ENCODE data around the gene UMPS.

UMPS gene

DNA sequence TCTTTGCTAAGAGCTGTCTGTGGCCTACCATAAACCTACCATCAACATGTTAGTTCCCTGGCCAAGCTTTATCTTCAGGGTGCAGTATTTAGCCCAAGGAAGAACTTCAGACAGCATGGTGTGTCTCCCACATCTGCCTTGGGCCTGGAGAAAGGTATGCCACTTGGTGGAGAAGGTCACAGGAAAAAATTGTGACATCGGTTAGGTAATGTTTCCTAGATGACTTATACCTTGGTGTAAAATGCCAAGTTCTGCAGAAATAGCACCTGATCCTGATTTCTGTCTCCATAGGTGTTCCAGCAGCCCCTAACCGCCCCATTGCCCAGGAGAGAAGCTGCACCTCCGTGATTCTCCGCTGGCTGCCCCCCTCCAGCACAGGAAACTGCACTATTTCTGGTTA, 33.0 kb upstream of the UMPS start:
- no peak for DNase-seq (ENCODE audit: low read depth)
- in situ Hi-C loops (cut with HindIII; ENCODE audit: low sequenced_read_pairs) = loop anchor here (10.0 kb wide), 1 partner anchor 133 kb away; no protein-coding TSS in a partner anchor
- TF ChIP-seq, protein P1, sequence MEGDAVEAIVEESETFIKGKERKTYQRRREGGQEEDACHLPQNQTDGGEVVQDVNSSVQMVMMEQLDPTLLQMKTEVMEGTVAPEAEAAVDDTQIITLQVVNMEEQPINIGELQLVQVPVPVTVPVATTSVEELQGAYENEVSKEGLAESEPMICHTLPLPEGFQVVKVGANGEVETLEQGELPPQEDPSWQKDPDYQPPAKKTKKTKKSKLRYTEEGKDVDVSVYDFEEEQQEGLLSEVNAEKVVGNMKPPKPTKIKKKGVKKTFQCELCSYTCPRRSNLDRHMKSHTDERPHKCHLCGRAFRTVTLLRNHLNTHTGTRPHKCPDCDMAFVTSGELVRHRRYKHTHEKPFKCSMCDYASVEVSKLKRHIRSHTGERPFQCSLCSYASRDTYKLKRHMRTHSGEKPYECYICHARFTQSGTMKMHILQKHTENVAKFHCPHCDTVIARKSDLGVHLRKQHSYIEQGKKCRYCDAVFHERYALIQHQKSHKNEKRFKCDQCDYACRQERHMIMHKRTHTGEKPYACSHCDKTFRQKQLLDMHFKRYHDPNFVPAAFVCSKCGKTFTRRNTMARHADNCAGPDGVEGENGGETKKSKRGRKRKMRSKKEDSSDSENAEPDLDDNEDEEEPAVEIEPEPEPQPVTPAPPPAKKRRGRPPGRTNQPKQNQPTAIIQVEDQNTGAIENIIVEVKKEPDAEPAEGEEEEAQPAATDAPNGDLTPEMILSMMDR (IDR thresholded peaks at IDR 0.05; ENCODE audit: low read depth, low read length, missing control alignments) = no peak
- H3K4me3 ChIP-seq (ENCODE audit: low read depth, low read length) = no peak overlapping the region

DNA sequence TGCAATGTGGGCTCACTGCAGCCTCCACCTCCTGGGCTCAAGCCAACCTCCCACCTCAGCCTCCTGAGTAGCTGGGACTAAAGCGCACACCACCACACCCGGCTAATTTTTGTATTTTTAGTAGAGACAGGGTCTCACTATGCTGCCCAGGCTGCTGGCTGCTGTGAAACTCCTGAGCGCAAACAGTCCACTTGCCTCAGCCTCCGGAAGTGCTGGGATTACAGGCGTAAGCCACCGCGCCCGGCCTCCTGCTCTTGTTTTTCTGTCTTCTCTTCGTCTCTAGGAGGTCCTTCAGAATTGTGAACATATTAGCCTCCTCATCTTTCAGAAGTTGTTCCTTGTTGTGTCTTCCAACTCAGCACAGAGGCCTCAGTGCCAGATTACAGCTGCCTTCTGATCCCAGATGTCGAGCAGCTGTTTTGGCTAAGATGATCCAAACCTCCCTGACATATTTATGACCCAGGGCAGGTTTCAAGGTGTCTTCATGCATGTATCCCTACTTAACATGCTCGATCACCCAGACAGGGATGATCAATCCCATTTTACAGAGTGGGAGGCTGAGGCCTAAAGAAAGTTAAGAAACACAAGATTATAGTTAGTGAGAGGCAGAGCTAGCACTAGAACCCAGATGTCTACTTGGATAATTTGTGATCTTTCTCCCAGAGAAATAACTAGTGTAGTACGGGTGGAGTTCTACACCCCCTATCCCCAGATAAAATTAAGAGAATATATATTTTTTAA, 32.1 kb upstream of the UMPS start:
- no peak for DNase-seq (ENCODE audit: low read depth)
- in situ Hi-C loops (cut with HindIII; ENCODE audit: low sequenced_read_pairs) = loop anchor here (10.0 kb wide), 1 partner anchor 133 kb away; no protein-coding TSS in a partner anchor
- H3K4me3 ChIP-seq (ENCODE audit: low read depth, low read length) = no peak overlapping the region
- TF ChIP-seq, protein P1 (IDR thresholded peaks at IDR 0.05; ENCODE audit: low read depth, low read length, missing control alignments) = no peak

DNA sequence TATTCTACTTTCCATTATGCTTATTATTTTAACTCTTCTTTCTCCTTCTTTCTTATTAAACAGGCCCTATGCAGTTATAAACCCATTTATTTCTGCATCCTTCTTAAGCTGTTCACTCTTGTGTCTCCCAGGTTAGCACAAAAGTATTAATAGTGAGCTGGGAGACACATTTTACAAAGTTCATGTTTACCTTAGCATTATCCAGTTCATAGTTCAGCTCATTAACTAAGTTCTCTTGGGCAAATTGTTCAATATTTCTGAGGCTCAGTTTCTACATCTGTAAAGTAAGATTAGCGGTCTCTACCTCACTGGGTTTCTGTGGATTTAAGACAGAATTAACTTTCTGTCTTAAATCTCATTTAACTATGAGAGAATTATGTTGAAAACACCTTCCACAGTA, 31.2 kb upstream of the UMPS start:
- no peak overlapping the region for H3K4me3 ChIP-seq (ENCODE audit: low read depth, low read length)
- DNase-seq (ENCODE audit: low read depth) = no peak
- TF ChIP-seq, protein P1 (IDR thresholded peaks at IDR 0.05; ENCODE audit: low read depth, low read length, missing control alignments) = no peak
- in situ Hi-C loops (cut with HindIII; ENCODE audit: low sequenced_read_pairs) = loop anchor here (10.0 kb wide), 1 partner anchor 134 kb away; no protein-coding TSS in a partner anchor

DNA sequence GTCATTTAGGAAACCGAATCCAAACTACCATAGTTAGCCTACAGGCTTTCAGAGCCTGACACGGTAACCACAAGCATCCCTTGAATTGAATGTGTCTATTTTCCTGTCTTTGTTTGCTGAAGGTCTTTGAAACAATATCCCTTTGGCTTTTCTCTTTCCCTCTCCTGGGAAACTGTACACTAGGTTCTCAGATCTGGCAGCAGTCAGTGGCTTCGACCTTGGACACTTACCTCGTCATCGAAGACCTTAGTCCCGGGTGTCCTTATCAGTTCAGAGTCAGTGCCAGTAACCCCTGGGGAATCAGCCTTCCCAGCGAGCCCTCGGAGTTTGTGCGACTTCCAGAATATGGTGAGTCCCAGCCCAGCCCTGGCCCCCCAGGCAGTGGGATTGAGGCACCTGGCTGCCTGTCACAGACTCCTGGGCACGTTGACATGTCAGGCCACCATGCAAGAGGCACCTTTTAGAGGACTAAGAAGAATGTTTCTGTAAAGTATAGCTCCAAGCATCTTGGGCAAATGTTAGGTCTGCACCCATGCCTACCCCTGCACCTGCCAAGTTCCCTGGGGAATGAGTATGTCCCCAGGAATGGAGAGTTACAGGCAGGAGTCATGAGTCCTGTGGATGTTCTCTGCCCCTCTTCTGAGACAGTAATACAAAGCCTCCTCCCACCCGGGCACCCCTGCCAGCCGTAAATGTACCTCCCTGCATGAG, 30.4 kb upstream of the UMPS start:
- no peak for DNase-seq (ENCODE audit: low read depth)
- TF ChIP-seq, protein P1 (IDR thresholded peaks at IDR 0.05; ENCODE audit: low read depth, low read length, missing control alignments) = no peak
- in situ Hi-C loops (cut with HindIII; ENCODE audit: low sequenced_read_pairs) = loop anchor here (10.0 kb wide), 1 partner anchor 135 kb away; no protein-coding TSS in a partner anchor
- no peak overlapping the region for H3K4me3 ChIP-seq (ENCODE audit: low read depth, low read length)

DNA sequence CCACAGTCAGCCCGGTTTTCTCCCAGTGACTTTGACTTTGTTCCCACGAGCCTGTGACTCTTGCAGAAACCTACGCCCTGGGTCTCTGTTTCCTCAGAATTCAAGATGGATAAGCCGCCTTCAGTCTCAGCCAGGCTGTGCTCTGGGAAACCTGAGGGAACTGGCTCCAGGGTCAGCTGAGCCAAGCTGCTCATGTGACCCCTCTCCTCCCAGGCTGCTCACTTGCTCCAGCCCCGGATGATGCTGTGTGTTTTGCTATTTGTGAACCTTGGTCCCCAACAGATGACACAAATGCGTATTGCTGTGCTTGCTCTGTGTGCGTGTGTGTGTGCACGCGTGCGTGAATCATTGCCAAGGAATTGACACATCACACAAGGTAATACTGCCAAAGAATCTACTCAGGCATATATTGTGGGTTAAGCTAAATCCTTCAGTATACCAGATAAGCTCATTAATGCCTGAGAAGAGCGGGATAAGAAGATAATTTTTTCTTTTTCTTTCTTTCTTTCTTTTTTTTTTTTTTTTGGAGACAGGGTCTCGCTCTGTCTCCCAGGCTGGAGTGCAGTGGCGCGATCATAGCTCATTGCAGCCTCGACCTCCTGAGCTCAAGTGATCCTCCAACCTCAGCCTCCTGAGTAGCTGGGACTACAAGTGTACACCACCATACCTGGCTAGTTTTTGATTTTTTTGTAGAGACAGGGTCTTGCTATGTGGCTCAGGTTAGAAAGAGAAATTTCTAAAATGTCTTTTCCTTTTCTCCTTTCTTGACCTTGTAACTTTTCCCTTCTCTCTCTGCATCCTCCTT, 29.2 kb upstream of the UMPS start:
- no peak overlapping the region for H3K4me3 ChIP-seq (ENCODE audit: low read depth, low read length)
- in situ Hi-C loops (cut with HindIII; ENCODE audit: low sequenced_read_pairs) = no loop called here
- TF ChIP-seq, protein P1 (IDR thresholded peaks at IDR 0.05; ENCODE audit: low read depth, low read length, missing control alignments) = no peak
- DNase-seq (ENCODE audit: low read depth) = no peak

DNA sequence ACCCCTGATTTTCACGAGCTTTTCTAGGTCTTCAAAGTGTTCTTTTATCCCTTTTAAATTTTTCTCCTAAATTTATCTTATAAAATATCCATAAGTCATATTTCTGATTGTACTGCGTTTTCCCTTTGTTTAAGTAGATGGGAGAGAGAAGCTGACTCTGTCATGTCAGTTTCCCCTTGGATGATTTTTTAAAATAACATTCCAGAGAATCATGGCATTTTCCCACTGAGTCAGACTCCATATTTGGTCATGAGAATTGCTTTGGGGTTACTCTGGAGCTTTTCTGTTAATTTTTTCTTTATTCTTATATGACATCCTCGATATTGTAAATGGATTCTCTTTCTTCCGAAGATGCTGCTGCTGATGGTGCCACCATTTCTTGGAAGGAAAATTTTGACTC, 28.6 kb upstream of the UMPS start:
- no peak overlapping the region for H3K4me3 ChIP-seq (ENCODE audit: low read depth, low read length)
- in situ Hi-C loops (cut with HindIII; ENCODE audit: low sequenced_read_pairs) = no loop called here
- DNase-seq (ENCODE audit: low read depth) = peak; percentile 63
- TF ChIP-seq, protein P1 (IDR thresholded peaks at IDR 0.05; ENCODE audit: low read depth, low read length, missing control alignments) = no peak

All from astrocyte of the cerebellum (primary cell).